ENCODE results near the gene ASB1.

ASB1 gene

GRCh38 chr2:238408615-238409340, 17.9 kb upstream of the ASB1 start:
- no peak overlapping the region for H3K4me3 ChIP-seq (ENCODE audit: low read depth, low read length, poor library complexity, severe bottlenecking)
- no peak overlapping the region for H3K4me2 ChIP-seq (ENCODE audit: low read length)
- H3F3A ChIP-seq (ENCODE audit: insufficient read depth, low read length) = no peaks in the 10 kb centered on the region
- no peak overlapping the region for H2AFZ ChIP-seq (ENCODE audit: low read length)
- H3K79me2 ChIP-seq (ENCODE audit: insufficient read depth, low read length) = no peaks in the 10 kb centered on the region
- H3K27ac ChIP-seq (ENCODE audit: low read depth, low read length, poor library complexity, severe bottlenecking) = no peak overlapping the region
- H3K9me2 ChIP-seq (ENCODE audit: low read depth, low read length) = no peaks in the 10 kb centered on the region
- H3K4me1 ChIP-seq (ENCODE audit: insufficient read depth, low read length, severe bottlenecking) = no peaks in the 10 kb centered on the region
- H3K36me3 ChIP-seq (ENCODE audit: insufficient read depth, low read length) = no peaks in the 10 kb centered on the region
- no peaks in the 10 kb centered on the region for H3K9me3 ChIP-seq (ENCODE audit: low read length)
- TF ChIP-seq CTCF (IDR thresholded peaks at IDR 0.05; ENCODE audit: low read length) (no peak), EZH2 (IDR thresholded peaks at IDR 0.05; ENCODE audit: borderline replicate concordance, low read length) (no peak)
- H3K9ac ChIP-seq (ENCODE audit: low read length) = no peak overlapping the region
- no peaks in the 10 kb centered on the region for H3K27me3 ChIP-seq (ENCODE audit: insufficient read depth, low read length)
- no peaks in the 10 kb centered on the region for H4K20me1 ChIP-seq (ENCODE audit: insufficient read depth, low read length)

GRCh38 chr2:238409341-238410199, 17.2 kb upstream of the ASB1 start:
- H4K20me1 ChIP-seq (ENCODE audit: insufficient read depth, low read length) = no peaks in the 10 kb centered on the region
- H3K27ac ChIP-seq (ENCODE audit: low read depth, low read length, poor library complexity, severe bottlenecking) = no peak overlapping the region
- no peaks in the 10 kb centered on the region for H3K36me3 ChIP-seq (ENCODE audit: insufficient read depth, low read length)
- H3F3A ChIP-seq (ENCODE audit: insufficient read depth, low read length) = no peaks in the 10 kb centered on the region
- H3K27me3 ChIP-seq (ENCODE audit: insufficient read depth, low read length) = no peaks in the 10 kb centered on the region
- no peak overlapping the region for H2AFZ ChIP-seq (ENCODE audit: low read length)
- H3K9ac ChIP-seq (ENCODE audit: low read length) = no peak overlapping the region
- H3K4me2 ChIP-seq (ENCODE audit: low read length) = no peak overlapping the region
- H3K9me3 ChIP-seq (ENCODE audit: low read length) = no peaks in the 10 kb centered on the region
- H3K79me2 ChIP-seq (ENCODE audit: insufficient read depth, low read length) = no peaks in the 10 kb centered on the region
- H3K4me3 ChIP-seq (ENCODE audit: low read depth, low read length, poor library complexity, severe bottlenecking) = no peak overlapping the region
- no peaks in the 10 kb centered on the region for H3K4me1 ChIP-seq (ENCODE audit: insufficient read depth, low read length, severe bottlenecking)
- TF ChIP-seq EZH2 (IDR thresholded peaks at IDR 0.05; ENCODE audit: borderline replicate concordance, low read length) (no peak), CTCF (IDR thresholded peaks at IDR 0.05; ENCODE audit: low read length) (no peak)
- H3K9me2 ChIP-seq (ENCODE audit: low read depth, low read length) = no peaks in the 10 kb centered on the region

GRCh38 chr2:238412067-238412767, 14.5 kb upstream of the ASB1 start:
- no peak overlapping the region for H2AFZ ChIP-seq (ENCODE audit: low read length)
- H3K4me2 ChIP-seq (ENCODE audit: low read length) = no peak overlapping the region
- peaks cover 16% of the 10 kb centered on the region; the same call in 1 of the 2 replicates for H3K9me3 ChIP-seq (ENCODE audit: low read length)
- no peak overlapping the region for H3K9ac ChIP-seq (ENCODE audit: low read length)
- no peak overlapping the region for H3K27ac ChIP-seq (ENCODE audit: low read depth, low read length, poor library complexity, severe bottlenecking)
- no peak overlapping the region for H3K4me3 ChIP-seq (ENCODE audit: low read depth, low read length, poor library complexity, severe bottlenecking)
- no peak for TF ChIP-seq CTCF (IDR thresholded peaks at IDR 0.05; ENCODE audit: low read length)
- no peak for TF ChIP-seq EZH2 (IDR thresholded peaks at IDR 0.05; ENCODE audit: borderline replicate concordance, low read length)
- H3K27me3 ChIP-seq (ENCODE audit: insufficient read depth, low read length) = no peaks in the 10 kb centered on the region
- H3K79me2 ChIP-seq (ENCODE audit: insufficient read depth, low read length) = no peaks in the 10 kb centered on the region
- no peaks in the 10 kb centered on the region for H4K20me1 ChIP-seq (ENCODE audit: insufficient read depth, low read length)
- no peaks in the 10 kb centered on the region for H3K9me2 ChIP-seq (ENCODE audit: low read depth, low read length)
- H3K36me3 ChIP-seq (ENCODE audit: insufficient read depth, low read length) = no peaks in the 10 kb centered on the region
- H3F3A ChIP-seq (ENCODE audit: insufficient read depth, low read length) = no peaks in the 10 kb centered on the region
- no peaks in the 10 kb centered on the region for H3K4me1 ChIP-seq (ENCODE audit: insufficient read depth, low read length, severe bottlenecking)

All from OCI-LY1 (cell line).